ENCODE results near the gene EIF4G1. TPM values are rescaled to one million over a fixed set of nuclear protein-coding genes. Genes with fewer than 3 reads are reported as not detected.

Gene EIF4G1
- total and polyA plus RNA-seq, 8 donors, result 118 to 207 (median 174) TPM

- H3K36me3 ChIP-seq, result no peaks in the 10 kb centered on the region
- no peaks in the 10 kb centered on the region for H3K27me3 ChIP-seq
- no peaks in the 10 kb centered on the region for H3K9me3 ChIP-seq
- peak; percentile 57 to 75 (median 65) for ATAC-seq
- peak overlapping the region; percentile 89 to 94 (median 91) for H3K27ac ChIP-seq
- no peak for FAIRE-seq
- intact Hi-C loops (cut with DNase I), result no loop called here
- WGBS, 2 donors, result 0 to 1% methylated on average over 54 to 89 of the region's 89 CpGs
- peak overlapping the region; percentile 83 to 94 (median 88) for H3K4me3 ChIP-seq
- peaks cover 19 to 28% (median 24%) of the 10 kb centered on the region in 3 donors for H3K4me1 ChIP-seq
- TF ChIP-seq CTCF (IDR thresholded peaks at IDR 0.05), result no peak
- DNase-seq, result peak; percentile 76 to 93 (median 88)
Observed at GRCh38 chr3:184314700-184315542, 515 bp downstream of the EIF4G1 start.

GRCh38 chr3:184315543-184315867, 1.1 kb downstream of the EIF4G1 start:
- peak in 1 of 6 donors; percentile 34 for DNase-seq
- H3K27ac ChIP-seq, result peak overlapping the region; percentile 89 to 94 (median 91)
- no peak for FAIRE-seq
- no peaks in the 10 kb centered on the region for H3K27me3 ChIP-seq
- TF ChIP-seq CTCF (IDR thresholded peaks at IDR 0.05), result no peak
- peak overlapping the region; percentile 83 to 94 (median 88) for H3K4me3 ChIP-seq
- 1% methylated on average over 6 of the region's 6 CpGs for WGBS, 2 donors
- H3K9me3 ChIP-seq, result no peaks in the 10 kb centered on the region
- peaks cover 0 to under 1% (median 0%) of the 10 kb centered on the region in 3 donors for H3K36me3 ChIP-seq
- intact Hi-C loops (cut with DNase I), result no loop called here
- peaks cover 23 to 32% (median 27%) of the 10 kb centered on the region in 3 donors for H3K4me1 ChIP-seq
- no peak for ATAC-seq

- H3K36me3 ChIP-seq, result peaks cover 0 to 7% (median 5%) of the 10 kb centered on the region in 3 donors
- H3K4me3 ChIP-seq, result peak overlapping the region; percentile 83 to 94 (median 88)
- H3K27me3 ChIP-seq, result no peaks in the 10 kb centered on the region
- peak overlapping the region; percentile 89 to 94 (median 91) for H3K27ac ChIP-seq
- intact Hi-C loops (cut with DNase I), result no loop called here
- DNase-seq (peak in 2 of 6 donors; percentile 23 to 48), ATAC-seq (no peak), FAIRE-seq (no peak)
- no peak for TF ChIP-seq CTCF (IDR thresholded peaks at IDR 0.05)
- no peaks in the 10 kb centered on the region for H3K9me3 ChIP-seq
- H3K4me1 ChIP-seq, result peaks cover 27 to 38% (median 30%) of the 10 kb centered on the region in 3 donors
- WGBS, 2 donors, result 9 to 16% methylated on average over 14 to 16 of the region's 16 CpGs
Observed at GRCh38 chr3:184315871-184316661, 1.7 kb downstream of the EIF4G1 start.

GRCh38 chr3:184316792-184317191, 2.4 kb downstream of the EIF4G1 start:
- Histone ChIP-seq H3K27ac (no peak overlapping the region), H3K36me3 (peaks cover 3 to 14% (median 12%) of the 10 kb centered on the region in 3 donors), H3K4me1 (peaks cover 27 to 38% (median 30%) of the 10 kb centered on the region in 3 donors), H3K9me3 (no peaks in the 10 kb centered on the region), H3K4me3 (peak overlapping the region in 3 of 4 donors; percentile 85 to 94 (median 90)), H3K27me3 (no peaks in the 10 kb centered on the region)
- 47 to 57% methylated on average over 7 of the region's 7 CpGs for WGBS, 2 donors
- intact Hi-C loops (cut with DNase I), result no loop called here
- ATAC-seq, result no peak
- no peak for FAIRE-seq
- no peak for TF ChIP-seq CTCF (IDR thresholded peaks at IDR 0.05)
- no peak for DNase-seq
